ENCODE measurements around the gene STK17B.

The STK17B gene

DNA sequence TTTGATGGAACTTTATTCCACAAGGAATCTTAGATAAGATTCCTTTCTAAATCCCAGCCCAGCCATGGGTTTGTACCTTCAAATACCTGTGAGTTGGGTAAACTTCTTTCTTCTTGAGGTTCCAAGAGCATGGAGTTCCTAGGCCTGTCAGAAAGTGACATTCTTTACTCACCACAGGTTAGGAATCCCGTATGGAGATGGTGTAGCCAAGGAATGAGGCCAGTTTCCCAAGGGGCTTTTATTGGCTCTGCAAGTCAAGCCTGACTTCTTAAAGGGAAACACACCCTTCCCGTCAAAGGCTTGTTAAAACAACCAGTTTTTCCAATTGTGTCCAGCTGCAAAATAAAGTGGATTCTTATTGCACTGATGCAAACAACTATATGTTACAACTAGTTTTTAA lies 45.8 kb downstream of the STK17B start:
- H3K9me3 ChIP-seq (ENCODE audit: control insufficient read depth in 5 of 5, low read length in 5 of 5): peaks cover 8 to 20% (median 11%) of the 10 kb centered on the region in 5 donors
- H3K27ac ChIP-seq (ENCODE audit: low read depth, low read length): no peak overlapping the region
- H3K36me3 ChIP-seq (ENCODE audit: control insufficient read depth in 5 of 5, insufficient read depth in 5 of 5, low read length in 5 of 5): no peaks in the 10 kb centered on the region
- H3K4me3 ChIP-seq (ENCODE audit: low read depth in 1 of 5, low read length in 5 of 5): peak overlapping the region in 1 of 5 donors; percentile 25
- no peaks in the 10 kb centered on the region for H3K27me3 ChIP-seq (ENCODE audit: control insufficient read depth in 5 of 5, insufficient read depth in 4 of 5, low read length in 5 of 5)
- peaks cover 0 to 9% (median 8%) of the 10 kb centered on the region in 5 donors for H3K4me1 ChIP-seq (ENCODE audit: control insufficient read depth in 5 of 5, insufficient read depth in 5 of 5, low read length in 5 of 5)
- H3K9ac ChIP-seq (ENCODE audit: low read length in 5 of 5): no peak overlapping the region

DNA sequence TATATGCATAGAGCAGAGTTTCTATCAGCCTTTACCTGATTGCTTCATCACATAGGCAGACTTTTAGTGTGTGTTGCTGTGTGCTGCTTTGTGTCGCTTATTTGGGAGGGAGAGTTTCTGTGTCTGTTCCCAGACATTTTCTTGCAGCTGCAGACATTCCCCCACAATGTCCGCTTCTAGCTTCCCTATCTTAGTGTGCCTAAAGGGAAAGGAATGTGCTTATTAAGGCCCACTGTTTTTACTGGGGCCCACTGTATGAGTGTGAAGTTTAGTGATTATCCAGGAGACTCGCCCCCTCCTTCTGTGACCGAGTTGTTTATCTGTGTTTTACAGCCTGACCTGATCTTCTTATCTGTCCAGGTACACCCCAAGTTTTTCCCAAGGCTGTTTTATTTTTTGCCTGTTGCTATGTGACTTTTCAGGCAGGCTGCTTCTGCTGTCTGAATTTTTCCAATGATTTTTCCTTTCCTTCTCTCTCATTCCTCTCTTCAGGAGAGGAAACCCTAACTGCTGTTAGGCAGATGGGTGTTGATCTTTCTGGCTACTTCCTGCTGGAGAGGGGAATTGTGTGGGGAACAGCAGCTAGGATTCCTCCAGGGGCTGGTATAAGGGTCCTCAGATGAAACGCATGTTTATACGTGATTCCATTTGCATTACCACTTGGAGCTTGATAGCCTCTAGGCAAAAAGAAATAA lies 47.6 kb downstream of the STK17B start:
- peaks cover 0 to 9% (median 8%) of the 10 kb centered on the region in 5 donors for H3K4me1 ChIP-seq (ENCODE audit: control insufficient read depth in 5 of 5, insufficient read depth in 5 of 5, low read length in 5 of 5)
- H3K9ac ChIP-seq (ENCODE audit: low read length in 5 of 5): no peak overlapping the region
- no peak overlapping the region for H3K27ac ChIP-seq (ENCODE audit: low read depth, low read length)
- no peak overlapping the region for H3K4me3 ChIP-seq (ENCODE audit: low read depth in 1 of 5, low read length in 5 of 5)
- peaks cover 0 to 7% (median 0%) of the 10 kb centered on the region in 5 donors for H3K9me3 ChIP-seq (ENCODE audit: control insufficient read depth in 5 of 5, low read length in 5 of 5)
- no peaks in the 10 kb centered on the region for H3K27me3 ChIP-seq (ENCODE audit: control insufficient read depth in 5 of 5, insufficient read depth in 4 of 5, low read length in 5 of 5)
- H3K36me3 ChIP-seq (ENCODE audit: control insufficient read depth in 5 of 5, insufficient read depth in 5 of 5, low read length in 5 of 5): no peaks in the 10 kb centered on the region

DNA sequence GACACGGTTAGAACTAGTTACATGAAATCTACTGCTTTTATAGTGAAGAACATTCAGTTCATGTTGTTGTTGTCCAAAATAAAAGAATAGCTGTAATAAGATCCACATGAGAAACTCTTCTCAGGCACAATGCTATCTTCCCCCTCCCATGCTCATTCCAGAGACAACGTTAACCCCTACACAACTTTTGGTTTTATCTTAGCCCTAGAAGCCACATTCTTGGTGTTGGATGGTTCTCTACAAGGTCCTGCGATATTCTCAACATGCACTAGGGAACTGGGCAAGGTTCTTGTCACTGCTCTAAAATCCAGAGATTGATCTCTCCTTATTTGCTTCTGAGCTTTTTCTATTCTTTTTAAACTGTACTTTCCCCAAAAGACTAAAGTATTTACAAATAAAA lies 51.5 kb downstream of the STK17B start:
- H3K9ac ChIP-seq (ENCODE audit: low read length in 5 of 5): no peak overlapping the region
- H3K4me1 ChIP-seq (ENCODE audit: control insufficient read depth in 5 of 5, insufficient read depth in 5 of 5, low read length in 5 of 5): no peaks in the 10 kb centered on the region
- H3K4me3 ChIP-seq (ENCODE audit: low read depth in 1 of 5, low read length in 5 of 5): no peak overlapping the region
- no peaks in the 10 kb centered on the region for H3K9me3 ChIP-seq (ENCODE audit: control insufficient read depth in 5 of 5, low read length in 5 of 5)
- H3K27me3 ChIP-seq (ENCODE audit: control insufficient read depth in 5 of 5, insufficient read depth in 4 of 5, low read length in 5 of 5): no peaks in the 10 kb centered on the region
- no peak overlapping the region for H3K27ac ChIP-seq (ENCODE audit: low read depth, low read length)
- no peaks in the 10 kb centered on the region for H3K36me3 ChIP-seq (ENCODE audit: control insufficient read depth in 5 of 5, insufficient read depth in 5 of 5, low read length in 5 of 5)

DNA sequence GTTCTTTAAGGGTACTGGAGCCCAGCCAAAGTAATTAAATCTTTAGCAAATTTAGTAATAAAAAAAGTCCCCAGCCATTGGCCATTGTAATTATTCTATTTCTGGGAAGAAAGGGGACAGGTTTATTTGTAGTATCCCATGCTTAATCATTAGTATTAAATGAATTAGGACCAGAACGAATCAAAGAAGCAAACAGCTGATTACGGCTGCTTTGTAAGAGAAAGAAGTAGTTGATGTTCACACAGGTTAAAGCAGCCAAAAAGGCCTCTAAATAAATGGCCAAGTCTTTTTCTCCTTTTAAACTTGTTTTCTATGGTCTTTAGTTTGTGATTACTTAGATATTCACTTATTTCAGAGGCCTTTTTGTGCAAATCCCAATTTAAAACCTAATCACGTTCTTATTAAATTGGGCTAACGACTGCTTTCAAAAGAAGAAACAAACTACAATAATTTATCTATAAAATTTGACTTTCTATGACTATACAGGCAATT lies 54.1 kb downstream of the STK17B start:
- peaks cover 4 to 19% (median 18%) of the 10 kb centered on the region in 5 donors for H3K4me1 ChIP-seq (ENCODE audit: control insufficient read depth in 5 of 5, insufficient read depth in 5 of 5, low read length in 5 of 5)
- H3K4me3 ChIP-seq (ENCODE audit: low read depth in 1 of 5, low read length in 5 of 5): no peak overlapping the region
- no peaks in the 10 kb centered on the region for H3K9me3 ChIP-seq (ENCODE audit: control insufficient read depth in 5 of 5, low read length in 5 of 5)
- no peaks in the 10 kb centered on the region for H3K27me3 ChIP-seq (ENCODE audit: control insufficient read depth in 5 of 5, insufficient read depth in 4 of 5, low read length in 5 of 5)
- H3K36me3 ChIP-seq (ENCODE audit: control insufficient read depth in 5 of 5, insufficient read depth in 5 of 5, low read length in 5 of 5): no peaks in the 10 kb centered on the region
- H3K9ac ChIP-seq (ENCODE audit: low read length in 5 of 5): no peak overlapping the region
- no peak overlapping the region for H3K27ac ChIP-seq (ENCODE audit: low read depth, low read length)

DNA sequence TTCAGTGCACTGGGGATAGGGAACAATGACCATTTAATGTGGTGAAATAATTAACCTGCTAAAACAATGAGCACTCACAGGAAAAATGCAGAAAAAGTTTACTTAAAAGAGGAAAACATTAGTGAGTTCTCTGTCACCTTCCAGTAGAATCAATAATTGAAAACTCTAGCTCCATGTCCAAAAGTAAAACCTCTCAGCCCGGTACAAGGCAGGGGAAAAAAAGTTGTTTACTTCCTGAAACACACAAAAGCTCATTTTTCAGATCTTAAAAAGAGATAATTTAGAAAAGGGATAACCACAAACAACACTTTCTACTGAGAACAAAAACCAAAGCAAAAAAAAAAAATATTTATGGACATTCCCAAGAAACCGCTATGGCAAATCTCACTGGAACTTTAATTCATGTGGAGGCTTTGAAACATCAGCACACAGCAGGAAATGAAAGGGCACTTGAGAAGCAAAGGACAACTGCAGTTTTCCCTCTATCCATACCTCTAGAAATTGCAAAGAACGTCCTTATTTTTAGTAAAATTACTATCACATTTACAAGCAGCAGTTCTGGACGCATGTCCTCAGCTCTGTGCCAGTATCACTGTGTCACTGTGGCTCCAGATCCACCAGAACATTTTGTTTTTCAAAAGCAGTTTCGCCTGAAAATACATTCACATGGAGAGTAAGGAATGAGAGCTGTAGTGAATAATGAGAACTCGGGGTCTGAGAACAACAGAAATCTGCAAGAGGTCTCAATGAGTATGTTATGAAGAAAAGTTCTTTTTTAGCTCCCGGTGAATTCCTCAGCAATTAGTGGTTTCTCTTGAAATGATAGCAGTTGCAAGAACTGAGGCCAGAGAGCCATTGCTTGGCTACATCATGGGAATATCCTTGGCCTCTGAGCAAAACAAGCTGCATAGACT lies 58.1 kb downstream of the STK17B start:
- Histone ChIP-seq H3K27me3 (ENCODE audit: control insufficient read depth in 5 of 5, insufficient read depth in 4 of 5, low read length in 5 of 5) (no peaks in the 10 kb centered on the region), H3K9ac (ENCODE audit: low read length in 5 of 5) (peak overlapping the region in 4 of 5 donors; percentile 9 to 53 (median 52))

DNA sequence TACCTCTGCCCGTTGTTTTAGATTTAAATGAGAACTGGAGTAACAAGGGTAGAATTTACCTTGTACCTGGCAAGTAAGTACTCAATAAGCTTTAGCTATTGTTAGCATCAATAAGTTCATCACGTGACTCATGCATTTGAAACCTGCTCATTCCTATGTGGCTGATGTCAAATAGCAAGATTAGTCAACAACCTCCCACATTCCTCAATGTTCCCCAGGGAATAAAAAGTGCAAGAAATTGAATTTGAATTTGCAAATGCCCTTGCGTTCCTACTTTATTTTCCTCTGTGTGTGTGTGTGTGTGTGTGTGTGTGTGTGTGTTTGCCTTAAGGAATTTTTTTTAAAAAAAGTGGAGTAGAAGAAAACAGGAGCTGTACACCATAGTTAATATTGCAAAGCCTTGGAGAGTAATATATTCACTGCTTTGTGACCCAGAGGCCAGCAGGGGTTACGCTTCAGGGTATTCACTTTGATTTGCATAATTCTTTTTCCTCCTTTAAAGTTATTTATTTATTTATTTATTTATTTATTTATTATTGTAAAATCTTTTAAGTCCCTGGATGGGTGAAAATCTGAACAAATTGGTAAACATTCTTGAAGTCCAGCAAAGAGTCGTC lies 58.9 kb downstream of the STK17B start:
- Histone ChIP-seq H3K9ac (ENCODE audit: low read length in 5 of 5) (no peak overlapping the region), H3K9me3 (ENCODE audit: control insufficient read depth in 5 of 5, low read length in 5 of 5) (no peaks in the 10 kb centered on the region), H3K36me3 (ENCODE audit: control insufficient read depth in 5 of 5, insufficient read depth in 5 of 5, low read length in 5 of 5) (no peaks in the 10 kb centered on the region), H3K4me1 (ENCODE audit: control insufficient read depth in 5 of 5, insufficient read depth in 5 of 5, low read length in 5 of 5) (peaks cover 4 to 25% (median 24%) of the 10 kb centered on the region in 5 donors), H3K27ac (ENCODE audit: low read depth, low read length) (peak overlapping the region; percentile 90), H3K27me3 (ENCODE audit: control insufficient read depth in 5 of 5, insufficient read depth in 4 of 5, low read length in 5 of 5) (no peaks in the 10 kb centered on the region), H3K4me3 (ENCODE audit: low read depth in 1 of 5, low read length in 5 of 5) (peak overlapping the region in 2 of 5 donors; percentile 39 to 48)

More for the DNA sequence above, 58.1 kb downstream of the STK17B start:
- Histone ChIP-seq H3K4me1 (ENCODE audit: control insufficient read depth in 5 of 5, insufficient read depth in 5 of 5, low read length in 5 of 5) (peaks cover 4 to 25% (median 24%) of the 10 kb centered on the region in 5 donors), H3K27ac (ENCODE audit: low read depth, low read length) (peak overlapping the region; percentile 90), H3K9me3 (ENCODE audit: control insufficient read depth in 5 of 5, low read length in 5 of 5) (no peaks in the 10 kb centered on the region), H3K4me3 (ENCODE audit: low read depth in 1 of 5, low read length in 5 of 5) (peak overlapping the region; percentile 3 to 51 (median 39)), H3K36me3 (ENCODE audit: control insufficient read depth in 5 of 5, insufficient read depth in 5 of 5, low read length in 5 of 5) (no peaks in the 10 kb centered on the region)

DNA sequence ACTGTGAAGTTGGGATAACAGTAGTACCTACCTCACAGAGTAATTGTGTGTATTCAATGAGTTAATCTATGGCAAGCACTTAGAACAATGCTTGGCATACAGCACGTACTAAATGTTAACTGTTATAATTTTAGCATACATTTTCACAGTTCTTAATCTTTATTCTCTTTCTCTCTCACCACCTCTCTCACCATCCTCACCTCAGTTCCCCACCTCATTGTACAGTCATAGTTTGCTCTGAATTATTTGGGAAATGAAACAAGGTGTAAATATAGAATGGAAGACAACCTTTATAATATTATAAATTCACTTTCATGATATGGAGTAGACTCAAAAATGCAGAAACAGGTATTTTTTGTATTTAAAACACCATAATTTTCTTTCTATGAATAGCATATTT lies 62.8 kb downstream of the STK17B start:
- no peak overlapping the region for H3K4me3 ChIP-seq (ENCODE audit: low read depth in 1 of 5, low read length in 5 of 5)
- H3K27me3 ChIP-seq (ENCODE audit: control insufficient read depth in 5 of 5, insufficient read depth in 4 of 5, low read length in 5 of 5): no peaks in the 10 kb centered on the region
- H3K9ac ChIP-seq (ENCODE audit: low read length in 5 of 5): no peak overlapping the region
- H3K9me3 ChIP-seq (ENCODE audit: control insufficient read depth in 5 of 5, low read length in 5 of 5): no peaks in the 10 kb centered on the region
- peaks cover 0 to 23% (median 17%) of the 10 kb centered on the region in 5 donors for H3K4me1 ChIP-seq (ENCODE audit: control insufficient read depth in 5 of 5, insufficient read depth in 5 of 5, low read length in 5 of 5)
- H3K36me3 ChIP-seq (ENCODE audit: control insufficient read depth in 5 of 5, insufficient read depth in 5 of 5, low read length in 5 of 5): no peaks in the 10 kb centered on the region
- H3K27ac ChIP-seq (ENCODE audit: low read depth, low read length): no peak overlapping the region

- H3K4me3 ChIP-seq (ENCODE audit: low read depth in 1 of 5, low read length in 5 of 5): no peak overlapping the region
- H3K9ac ChIP-seq (ENCODE audit: low read length in 5 of 5): no peak overlapping the region
- H3K9me3 ChIP-seq (ENCODE audit: control insufficient read depth in 5 of 5, low read length in 5 of 5): no peaks in the 10 kb centered on the region
- H3K27ac ChIP-seq (ENCODE audit: low read depth, low read length): no peak overlapping the region
- H3K36me3 ChIP-seq (ENCODE audit: control insufficient read depth in 5 of 5, insufficient read depth in 5 of 5, low read length in 5 of 5): no peaks in the 10 kb centered on the region
- H3K27me3 ChIP-seq (ENCODE audit: control insufficient read depth in 5 of 5, insufficient read depth in 4 of 5, low read length in 5 of 5): no peaks in the 10 kb centered on the region
- peaks cover 0 to 6% (median 0%) of the 10 kb centered on the region in 5 donors for H3K4me1 ChIP-seq (ENCODE audit: control insufficient read depth in 5 of 5, insufficient read depth in 5 of 5, low read length in 5 of 5)
Measured at GRCh38 chr2:196105951-196106350, 65.4 kb downstream of the STK17B start.

DNA sequence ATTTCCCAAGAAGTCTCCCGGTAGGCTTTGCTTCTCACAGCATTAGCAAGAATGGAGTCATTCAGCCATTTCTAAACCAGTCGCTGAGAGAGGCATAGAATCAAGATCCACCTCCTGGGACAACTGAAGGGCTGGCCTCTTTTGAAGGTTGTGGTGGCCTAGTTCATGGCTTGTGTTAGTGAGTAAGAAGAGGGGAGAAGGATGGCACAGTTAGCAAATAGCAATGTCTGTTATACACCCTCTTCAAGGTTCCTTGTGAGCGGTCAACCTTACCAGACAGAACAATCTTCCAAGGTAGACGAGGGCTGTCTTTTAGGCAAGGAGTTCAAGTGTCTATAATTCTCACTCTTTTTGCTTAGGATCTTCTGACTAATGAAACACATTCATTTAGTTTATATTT lies 67.3 kb downstream of the STK17B start:
- H3K27ac ChIP-seq (ENCODE audit: low read depth, low read length): no peak overlapping the region
- H3K9ac ChIP-seq (ENCODE audit: low read length in 5 of 5): no peak overlapping the region
- no peaks in the 10 kb centered on the region for H3K27me3 ChIP-seq (ENCODE audit: control insufficient read depth in 5 of 5, insufficient read depth in 4 of 5, low read length in 5 of 5)
- peaks cover 0 to 12% (median 3%) of the 10 kb centered on the region in 5 donors for H3K4me1 ChIP-seq (ENCODE audit: control insufficient read depth in 5 of 5, insufficient read depth in 5 of 5, low read length in 5 of 5)
- no peaks in the 10 kb centered on the region for H3K36me3 ChIP-seq (ENCODE audit: control insufficient read depth in 5 of 5, insufficient read depth in 5 of 5, low read length in 5 of 5)
- H3K4me3 ChIP-seq (ENCODE audit: low read depth in 1 of 5, low read length in 5 of 5): no peak overlapping the region
- H3K9me3 ChIP-seq (ENCODE audit: control insufficient read depth in 5 of 5, low read length in 5 of 5): no peaks in the 10 kb centered on the region

All from subcutaneous abdominal adipose tissue (tissue), 5 donors.